GM18867 (cell line): ENCODE measurements around the gene GJA8.
"Not testable (repeated sequence)": the region's sequence is repeated elsewhere in the genome, so short reads cannot be mapped to it uniquely, and the experiment has no call there.

ENCODE experiments used
- ATAC-seq: cut with Tn5 transposase; IDR thresholded peaks from one replicate; pipeline ENCODE4 v1.9.1; 2021; ENCODE audit warnings: mild to moderate bottlenecking, moderate library complexity; ENCODE audit not compliant: unreplicated experiment

The GJA8 gene

DNA sequence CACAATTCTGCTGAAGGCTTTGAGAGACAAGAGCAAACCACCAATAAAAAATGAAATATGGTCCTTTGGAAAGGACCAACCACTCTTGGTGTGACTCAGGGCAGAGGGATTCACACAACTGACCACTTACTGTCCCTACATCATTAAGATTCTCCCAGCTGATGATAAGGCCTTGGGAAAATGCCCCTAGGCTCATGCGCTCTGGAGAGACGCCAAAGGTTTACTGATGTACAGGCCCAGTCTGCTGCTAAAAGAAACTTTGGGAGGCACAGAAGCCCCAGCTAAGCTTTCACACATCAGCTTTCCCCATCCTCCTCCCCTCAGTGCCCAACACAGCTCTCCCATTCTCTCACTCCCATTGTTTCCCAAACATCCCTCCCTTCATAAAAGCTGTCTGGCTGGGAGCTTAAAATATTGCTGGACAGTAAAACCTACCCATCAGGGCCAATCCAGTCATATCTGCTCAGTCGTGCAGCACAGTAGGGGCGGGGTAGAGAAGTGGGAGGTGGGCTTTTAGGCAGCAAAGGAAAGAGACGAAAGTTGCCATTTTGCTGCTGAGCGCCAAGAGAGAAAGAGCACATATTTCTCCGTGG, at the start of gene GJA8:
TSS of gene GJA8 (plus strand) at position 543 of the 593 bp plus-strand sequence. CDS start 5,161 bp downstream, outside the sequence.
- no peak for ATAC-seq

DNA sequence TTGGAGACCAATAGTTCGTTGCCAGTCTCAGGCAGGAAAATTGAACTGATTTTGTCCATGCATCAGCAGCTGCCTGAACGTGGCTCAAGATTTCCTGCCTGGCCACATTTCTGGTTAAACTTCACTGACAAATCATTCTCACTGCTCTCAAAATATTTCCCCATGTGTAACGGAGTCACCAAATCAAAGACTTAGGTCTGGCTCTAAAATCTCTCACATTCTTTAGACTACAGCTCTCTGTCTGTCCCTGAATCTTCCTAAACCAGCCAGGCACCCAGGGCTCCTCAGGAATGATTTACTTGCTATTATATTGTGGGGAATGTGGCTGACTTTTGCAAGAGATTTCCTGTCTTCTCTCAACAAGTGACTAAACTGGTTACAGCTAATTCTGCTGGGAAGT, 49.2 kb upstream of the GJA8 start:
- ATAC-seq: no peak

DNA sequence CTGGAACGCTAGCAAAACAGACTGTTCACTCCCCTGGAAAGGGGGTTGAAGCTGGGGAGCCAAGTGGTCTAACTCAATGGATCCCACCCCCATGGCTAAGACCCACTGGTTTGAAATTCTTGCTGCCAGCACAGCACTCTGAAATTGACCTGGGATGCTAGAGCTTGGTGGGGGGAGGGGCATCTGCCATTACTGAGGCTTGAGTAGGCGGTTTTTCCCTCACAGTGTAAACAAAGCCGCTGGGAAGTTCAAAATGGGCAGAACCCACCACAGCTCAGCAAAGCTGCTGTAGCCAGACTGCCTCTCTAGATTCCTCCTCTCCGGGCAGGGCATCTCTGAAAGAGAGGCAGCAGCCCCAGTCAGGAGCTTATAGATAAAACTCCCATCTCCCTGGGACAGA, 47.6 kb upstream of the GJA8 start:
- not testable (repeated sequence) for ATAC-seq

DNA sequence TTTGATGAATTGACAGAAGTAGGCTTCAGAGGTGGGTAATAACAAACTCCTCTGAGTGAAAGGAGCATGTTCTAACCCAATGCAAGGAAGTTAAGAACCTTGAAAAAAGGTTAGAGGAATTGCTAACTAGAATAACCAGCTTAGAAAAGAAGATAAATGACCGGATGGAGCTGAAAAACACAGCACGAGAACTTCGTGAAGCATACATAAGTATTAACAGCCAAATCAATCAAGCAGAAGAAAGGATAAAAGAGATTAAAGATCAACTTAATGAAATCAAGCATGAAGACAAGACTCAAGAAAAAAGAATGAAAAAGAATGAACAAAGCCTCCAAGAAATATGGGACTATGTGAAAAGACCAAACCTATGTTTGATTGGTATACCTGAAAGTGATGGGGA, 46.6 kb upstream of the GJA8 start:
- ATAC-seq: not testable (repeated sequence)

DNA sequence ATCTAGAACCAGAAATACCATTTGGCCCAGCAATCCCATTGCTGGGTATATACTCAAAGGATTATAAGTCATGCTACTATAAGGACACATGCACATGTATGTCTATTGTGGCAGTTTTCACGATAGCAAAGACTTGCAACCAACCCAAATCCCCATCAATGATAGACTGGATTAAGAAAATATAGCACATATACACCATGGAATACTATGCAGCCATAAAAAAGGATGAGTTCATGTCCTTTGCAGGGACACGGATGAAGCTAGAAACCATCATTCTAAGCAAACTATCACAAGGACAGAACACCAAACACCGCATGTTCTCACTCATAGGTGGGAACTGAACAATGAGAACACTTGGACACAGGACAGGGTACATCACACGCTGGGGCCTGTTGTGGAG, 35.4 kb upstream of the GJA8 start:
- ATAC-seq: not testable (repeated sequence)

DNA sequence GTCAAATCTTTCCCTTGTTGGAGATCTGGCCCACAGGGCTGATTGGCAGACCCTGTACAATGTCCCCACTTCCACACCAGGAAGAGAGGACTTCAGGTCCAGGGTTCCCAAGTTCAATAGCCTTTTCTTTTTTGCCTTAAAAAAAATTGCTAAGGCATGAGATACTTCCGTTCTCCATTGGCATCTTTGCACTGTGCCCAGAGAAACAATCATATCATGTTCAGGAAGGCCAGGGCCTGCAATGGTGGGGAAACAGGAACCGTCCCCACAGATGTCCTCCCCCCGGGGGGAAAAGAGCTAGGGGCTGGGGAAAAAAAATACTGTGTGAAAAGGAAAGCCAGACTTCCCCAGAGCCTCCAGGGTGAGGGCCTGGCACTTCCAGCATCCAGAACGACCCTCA, 24.6 kb upstream of the GJA8 start:
- ATAC-seq: no peak

DNA sequence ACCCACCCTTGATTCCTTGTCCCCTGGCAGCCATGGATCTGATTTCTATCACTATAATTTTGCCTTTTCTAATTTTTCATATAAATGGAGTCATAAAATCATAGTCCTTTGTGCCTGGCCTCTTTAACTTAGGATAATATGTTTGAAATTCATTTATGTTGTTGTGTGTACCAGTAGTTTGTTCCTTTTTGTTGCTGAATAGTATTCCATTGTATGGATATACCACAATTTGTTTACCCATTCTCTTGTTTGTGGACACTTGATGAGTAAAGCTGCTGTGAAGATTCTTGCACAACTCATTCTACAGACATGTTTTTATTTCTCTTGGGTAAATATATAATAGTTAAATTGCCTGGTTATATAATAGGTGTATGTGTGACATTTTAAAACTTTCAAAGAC, 22.7 kb upstream of the GJA8 start:
- no peak for ATAC-seq

DNA sequence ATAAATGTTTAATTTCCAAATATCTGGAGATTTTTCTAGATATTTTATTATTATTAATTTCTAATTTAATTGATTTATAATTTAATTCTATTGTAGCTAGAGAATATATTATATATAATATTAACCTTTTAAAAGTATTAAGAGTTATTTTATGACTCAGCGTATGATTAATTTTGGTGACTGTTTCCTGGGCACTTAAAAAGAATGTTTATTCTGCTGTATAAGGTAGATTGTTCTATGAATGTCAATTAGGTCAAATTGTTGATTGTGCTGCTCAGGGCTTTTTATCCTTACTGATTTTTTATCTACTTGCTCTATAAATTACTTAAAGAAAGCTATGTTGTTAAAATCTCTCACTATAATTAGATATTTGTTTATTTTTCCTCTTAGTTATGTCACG, 20.1 kb upstream of the GJA8 start:
- no peak for ATAC-seq

DNA sequence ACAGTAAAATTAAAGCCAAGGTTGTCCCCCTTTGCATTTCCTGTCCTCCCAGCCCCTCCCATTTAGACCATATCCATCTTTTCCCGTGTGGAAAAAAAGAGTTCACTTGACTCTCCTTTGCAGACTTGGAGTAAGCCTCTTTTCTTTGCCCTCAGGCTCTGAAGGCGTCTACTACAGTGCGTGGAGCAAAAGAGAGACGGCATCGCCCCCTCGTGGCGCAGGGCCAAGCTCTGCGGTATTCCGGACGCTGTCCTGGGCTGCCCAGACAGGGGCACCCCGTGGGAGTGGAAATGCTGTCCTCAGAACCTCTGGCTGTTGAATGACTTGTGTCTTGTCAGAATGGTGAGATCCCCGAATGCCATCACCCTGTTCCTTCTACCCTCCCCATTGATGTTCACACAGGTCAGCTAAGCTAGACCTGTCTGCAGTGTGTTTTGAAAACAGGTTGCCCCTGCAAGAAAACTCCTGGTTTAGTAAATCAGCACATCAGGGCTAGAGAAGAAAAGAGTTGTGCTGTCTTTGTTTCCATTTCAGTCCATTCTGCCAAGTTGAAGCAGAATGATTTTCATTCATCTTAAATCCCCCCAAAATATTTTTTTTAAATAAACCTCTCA, 12.3 kb upstream of the GJA8 start:
- peak; percentile 83 for ATAC-seq

DNA sequence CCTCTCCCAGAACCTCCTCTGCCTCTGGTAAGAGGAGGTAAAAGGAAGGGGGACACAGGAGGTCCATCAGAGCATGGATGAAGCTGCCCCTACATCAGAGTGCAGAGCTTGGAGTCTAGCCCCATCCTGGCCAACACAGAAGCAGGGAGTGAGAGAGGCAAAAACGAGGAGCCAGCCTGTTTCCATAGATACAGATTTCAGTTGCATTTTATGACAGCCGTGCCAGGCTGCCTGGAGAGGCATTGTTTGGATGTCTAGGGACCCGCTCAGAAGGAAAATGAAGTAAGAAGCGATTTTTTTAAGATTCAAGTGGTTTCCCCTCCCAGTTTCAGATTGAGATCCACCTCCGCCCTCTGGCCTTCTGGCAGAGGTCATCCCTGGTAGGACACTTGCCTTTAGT, 11.5 kb upstream of the GJA8 start:
- ATAC-seq: no peak

DNA sequence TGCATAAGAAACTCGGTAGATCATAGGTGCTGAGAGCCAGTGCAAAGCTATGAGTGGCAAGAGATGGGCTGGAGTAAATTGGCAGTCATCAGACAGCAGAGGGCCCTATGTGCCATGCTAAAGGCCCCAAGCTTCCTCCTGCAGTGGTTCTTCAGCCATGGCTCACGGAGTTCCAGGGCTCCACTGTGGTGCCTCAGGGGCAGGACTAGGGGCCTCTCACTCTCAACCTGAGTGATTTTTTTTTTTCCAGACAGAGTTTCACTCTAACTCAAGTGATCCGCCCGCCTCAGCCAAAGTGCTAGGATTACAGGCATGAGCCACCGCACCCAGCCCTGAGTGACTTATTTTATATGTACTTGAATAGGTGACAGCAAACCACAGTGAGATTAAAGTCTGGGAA, 10.4 kb upstream of the GJA8 start:
- ATAC-seq: no peak

DNA sequence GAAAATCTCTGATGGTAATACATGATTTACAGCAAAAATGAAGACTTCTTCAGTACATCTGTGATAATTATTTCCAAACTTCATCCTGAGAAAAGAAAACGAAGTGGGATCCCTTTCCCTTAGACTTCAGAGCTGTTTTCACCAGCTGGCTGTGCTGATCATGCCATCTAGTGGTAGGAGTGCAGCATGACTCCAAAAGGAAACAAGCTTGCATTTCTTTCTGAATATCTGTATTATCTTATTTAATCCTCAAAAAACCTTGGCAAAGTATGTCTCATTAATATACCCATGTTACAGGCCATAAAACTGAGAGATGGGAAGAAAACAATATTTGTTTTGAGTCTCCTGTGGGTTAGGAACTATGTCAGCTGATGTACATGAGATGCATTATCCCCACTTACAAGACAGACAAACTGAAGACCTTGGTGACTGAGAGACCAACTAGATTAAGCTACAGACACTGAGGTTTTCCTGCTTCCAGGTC, 9.8 kb upstream of the GJA8 start:
- ATAC-seq: no peak

DNA sequence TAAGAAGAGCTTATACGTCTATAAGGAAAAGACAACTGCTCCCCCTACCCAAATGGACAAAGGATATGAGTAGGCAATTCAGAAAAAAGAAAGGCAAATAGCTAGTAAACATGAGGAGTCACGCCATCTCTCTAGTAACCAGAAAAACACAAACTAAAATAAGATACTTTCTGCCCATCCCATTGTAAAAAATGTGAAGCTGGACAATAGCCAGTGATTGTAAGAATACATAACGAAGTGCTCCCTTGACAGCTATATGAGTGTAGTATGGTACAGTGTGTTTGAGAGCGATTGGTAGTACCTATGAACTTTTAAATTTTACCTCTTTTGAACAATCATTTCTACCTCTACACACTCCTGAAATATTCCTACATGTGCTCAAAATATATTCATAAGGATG, 7.5 kb upstream of the GJA8 start:
- ATAC-seq: no peak

DNA sequence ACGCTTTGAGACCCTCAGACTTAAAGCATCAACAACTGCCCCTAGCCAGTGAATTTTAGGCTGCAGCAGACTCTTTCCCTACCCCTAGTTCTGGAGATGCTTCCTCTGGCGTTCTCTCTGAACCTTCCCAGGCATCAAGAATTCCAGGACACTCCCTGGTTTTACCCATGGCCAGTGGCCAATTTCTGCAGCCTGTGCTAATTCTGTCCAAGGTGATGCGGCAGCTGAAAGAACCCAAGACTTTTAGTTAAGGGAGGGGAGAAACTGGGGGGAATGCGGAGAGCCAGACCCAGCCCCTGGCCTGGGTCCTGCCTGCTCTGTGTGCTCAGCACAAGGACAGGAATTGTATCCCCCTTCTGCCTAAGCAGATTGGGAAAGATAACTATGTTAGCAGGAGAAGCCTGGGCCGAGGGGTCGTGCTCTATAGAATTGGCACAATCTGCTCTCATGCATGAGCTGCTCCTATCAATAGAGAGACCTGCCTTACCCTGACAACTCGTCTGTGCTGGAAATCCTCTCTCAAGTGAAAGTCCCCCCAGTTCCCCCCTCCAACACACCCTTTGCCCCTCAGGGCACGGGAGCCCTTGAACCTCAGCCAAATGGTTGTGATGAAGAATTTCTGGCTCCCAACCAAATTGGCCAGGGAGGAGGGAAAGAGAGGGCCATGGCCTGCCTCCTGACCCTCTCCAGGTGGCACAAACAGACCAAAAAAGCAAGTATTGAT, 5.4 kb upstream of the GJA8 start:
- ATAC-seq: no peak

DNA sequence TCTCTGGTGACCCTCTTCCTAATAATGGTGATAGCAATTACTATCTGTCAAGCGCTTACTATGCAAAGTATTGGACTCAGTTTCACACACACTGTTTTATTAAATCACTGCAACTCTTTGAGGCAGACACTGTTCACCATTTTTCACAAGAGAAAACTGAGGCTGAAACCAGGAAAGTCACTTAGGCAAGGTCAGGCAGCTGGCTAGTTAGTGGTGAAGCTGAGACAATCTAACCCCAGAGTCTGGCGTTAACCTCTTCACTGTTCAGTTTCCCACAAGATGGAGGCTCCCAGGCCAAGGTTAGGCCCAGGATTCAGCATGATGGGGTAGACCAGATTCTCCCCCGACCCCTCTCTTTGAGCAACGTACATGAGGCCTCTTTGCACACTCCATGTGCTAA, 4.8 kb upstream of the GJA8 start:
- ATAC-seq: no peak

DNA sequence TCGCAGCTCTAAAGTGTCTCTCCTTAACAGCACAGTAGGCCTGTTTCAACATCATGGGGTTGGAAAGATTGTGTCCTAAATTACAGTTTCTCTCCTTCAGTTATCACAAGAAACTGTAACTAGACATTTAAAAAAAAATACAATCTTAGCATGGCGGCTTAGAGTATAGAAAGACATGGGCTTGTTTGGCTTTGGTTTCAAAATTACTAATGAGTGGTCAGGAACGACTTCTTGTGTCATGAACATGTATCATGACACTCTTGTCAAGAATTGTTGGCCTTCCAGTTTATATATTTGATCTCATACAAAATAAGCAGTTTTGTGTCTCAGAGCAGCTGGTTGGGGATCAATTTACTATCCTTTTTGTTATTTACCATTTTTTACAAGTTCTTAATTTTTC, 2.1 kb downstream of the GJA8 start:
- ATAC-seq: no peak

DNA sequence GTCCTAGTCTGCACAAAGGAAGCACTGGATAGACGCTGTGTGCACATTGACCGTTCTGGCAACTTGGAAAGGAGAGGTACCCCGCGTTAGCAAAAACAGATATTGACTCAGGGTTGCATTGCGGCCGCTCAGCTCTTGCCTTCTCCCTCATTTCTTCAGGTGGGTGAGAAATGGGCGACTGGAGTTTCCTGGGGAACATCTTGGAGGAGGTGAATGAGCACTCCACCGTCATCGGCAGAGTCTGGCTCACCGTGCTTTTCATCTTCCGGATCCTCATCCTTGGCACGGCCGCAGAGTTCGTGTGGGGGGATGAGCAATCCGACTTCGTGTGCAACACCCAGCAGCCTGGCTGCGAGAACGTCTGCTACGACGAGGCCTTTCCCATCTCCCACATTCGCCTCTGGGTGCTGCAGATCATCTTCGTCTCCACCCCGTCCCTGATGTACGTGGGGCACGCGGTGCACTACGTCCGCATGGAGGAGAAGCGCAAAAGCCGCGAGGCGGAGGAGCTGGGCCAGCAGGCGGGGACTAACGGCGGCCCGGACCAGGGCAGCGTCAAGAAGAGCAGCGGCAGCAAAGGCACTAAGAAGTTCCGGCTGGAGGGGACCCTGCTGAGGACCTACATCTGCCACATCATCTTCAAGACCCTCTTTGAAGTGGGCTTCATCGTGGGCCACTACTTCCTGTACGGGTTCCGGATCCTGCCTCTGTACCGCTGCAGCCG, 5.4 kb downstream of the GJA8 start:
- ATAC-seq: no peak

DNA sequence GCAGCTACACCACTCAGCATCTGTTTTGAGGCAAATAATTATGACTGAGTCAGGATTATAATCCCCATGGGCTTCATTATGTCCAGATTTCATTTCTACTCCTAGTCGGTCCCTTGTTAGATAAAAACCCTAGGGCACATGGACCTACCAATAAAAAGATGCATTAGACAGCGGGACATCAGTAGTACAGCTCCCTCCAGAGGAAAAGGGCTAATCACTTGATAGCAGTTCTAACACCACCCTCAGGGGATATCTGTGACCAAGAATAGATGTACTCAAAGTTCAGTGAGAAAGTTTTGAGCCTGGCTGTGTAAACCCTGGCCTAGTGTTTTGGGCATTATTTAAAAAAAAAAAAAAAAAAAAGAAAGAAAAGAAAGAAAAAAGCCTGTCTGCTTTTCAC, 10.0 kb downstream of the GJA8 start:
- ATAC-seq: no peak

DNA sequence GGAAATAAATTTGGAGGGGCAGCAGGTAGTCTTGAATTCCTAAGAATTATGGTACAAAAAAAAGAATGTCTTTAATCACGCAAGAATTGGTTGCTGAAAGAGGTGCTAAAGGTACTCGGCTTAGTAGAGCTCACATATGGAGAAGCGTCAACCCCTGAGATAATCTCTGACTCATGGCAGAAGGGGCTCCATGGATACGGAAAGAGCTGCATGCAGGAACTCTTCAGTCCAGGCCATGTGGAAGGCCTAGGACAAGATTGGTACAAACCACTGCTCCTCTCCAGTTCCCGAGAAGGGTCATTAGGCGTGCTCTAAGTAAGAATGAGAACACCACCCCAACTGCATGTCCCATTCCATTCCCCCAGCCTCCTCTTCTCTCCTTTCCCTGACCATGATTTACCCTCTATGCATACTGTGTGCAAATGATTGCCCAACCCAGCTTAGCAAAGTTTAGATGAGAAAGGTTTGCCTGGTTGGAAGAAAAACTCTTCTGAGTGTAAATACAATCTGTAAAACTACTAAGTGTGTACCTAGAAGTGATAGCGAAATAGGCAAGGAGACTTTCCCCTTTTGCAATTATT, 10.9 kb downstream of the GJA8 start:
- no peak for ATAC-seq

DNA sequence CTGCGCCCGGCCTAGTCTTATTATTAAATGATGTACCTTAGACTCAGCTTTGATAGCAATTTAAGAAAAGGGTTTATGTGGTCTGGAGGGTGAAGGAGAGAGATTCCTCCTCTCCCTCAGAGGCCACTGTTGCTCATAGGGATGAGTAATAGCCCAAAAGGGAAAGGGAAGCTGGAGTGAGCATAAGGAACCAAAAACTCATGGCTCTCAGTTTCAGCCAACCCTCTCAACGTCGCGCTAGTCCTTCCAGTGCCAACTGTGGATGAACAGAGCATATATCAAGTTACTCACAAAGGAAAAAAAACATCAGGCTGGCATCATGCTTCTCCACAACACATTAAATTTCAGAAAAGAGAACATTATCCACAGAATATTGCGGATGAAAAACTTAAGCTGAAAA, 17.3 kb downstream of the GJA8 start:
- ATAC-seq: no peak

DNA sequence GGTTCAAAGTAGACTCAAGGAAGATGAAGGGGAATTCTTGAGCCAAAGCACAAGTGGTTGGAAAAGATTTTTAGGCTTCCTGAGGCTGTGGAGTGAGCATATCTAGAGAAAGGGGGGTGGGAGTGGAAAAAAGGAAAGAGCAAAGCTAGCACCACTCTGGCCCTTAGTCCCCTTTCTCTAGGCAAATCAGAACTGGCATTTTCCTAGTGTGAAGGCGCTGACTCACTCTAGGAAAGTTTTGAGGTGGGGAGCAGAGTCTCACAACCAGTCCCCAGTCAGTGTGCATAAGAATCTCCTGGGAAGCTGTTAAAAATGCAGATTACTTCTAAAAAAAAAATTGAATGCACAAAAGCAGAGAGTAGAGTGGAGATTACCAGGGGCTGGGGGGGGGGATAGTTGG, 22.2 kb downstream of the GJA8 start:
- ATAC-seq: no peak
